Measurements from ENCODE around the gene COBLL1.

The COBLL1 gene

GRCh38 chr2:164705412-164706167 lies 136.0 kb downstream of the COBLL1 start:
- no peak for DNase-seq

- DNase-seq = no peak
Measured at GRCh38 chr2:164703915-164704706, 137.5 kb downstream of the COBLL1 start.

GRCh38 chr2:164701565-164701964 lies 140.1 kb downstream of the COBLL1 start:
- no peak for DNase-seq

- no peak for DNase-seq
Measured at GRCh38 chr2:164700390-164700789, 141.2 kb downstream of the COBLL1 start.

GRCh38 chr2:164697688-164698461 lies 143.7 kb downstream of the COBLL1 start:
- no peak for DNase-seq

- no peak for DNase-seq
Measured at GRCh38 chr2:164696634-164697033, 145.0 kb downstream of the COBLL1 start.

GRCh38 chr2:164694275-164694695 lies 147.3 kb downstream of the COBLL1 start:
- DNase-seq = no peak

- DNase-seq = no peak
Measured at GRCh38 chr2:164693834-164694233, 147.8 kb downstream of the COBLL1 start.

GRCh38 chr2:164693390-164693789 lies 148.2 kb downstream of the COBLL1 start:
- no peak for DNase-seq

- DNase-seq = no peak
Measured at GRCh38 chr2:164692958-164693357, 148.7 kb downstream of the COBLL1 start.

GRCh38 chr2:164692114-164692513 lies 149.5 kb downstream of the COBLL1 start:
- no peak for DNase-seq

- DNase-seq = no peak
Measured at GRCh38 chr2:164691346-164691887, 150.2 kb downstream of the COBLL1 start.

- DNase-seq = no peak
Measured at GRCh38 chr2:164690361-164690760, 151.3 kb downstream of the COBLL1 start.

GRCh38 chr2:164688896-164689419 lies 152.7 kb downstream of the COBLL1 start:
- no peak for DNase-seq

- DNase-seq = no peak
Measured at GRCh38 chr2:164681009-164681408, 160.6 kb downstream of the COBLL1 start.

- no peak for DNase-seq
Measured at GRCh38 chr2:164678631-164679149, 162.9 kb downstream of the COBLL1 start.

GRCh38 chr2:164677733-164678132 lies 163.9 kb downstream of the COBLL1 start:
- no peak for DNase-seq

GRCh38 chr2:164677271-164677670 lies 164.4 kb downstream of the COBLL1 start:
- no peak for DNase-seq

GRCh38 chr2:164675687-164676086 lies 165.9 kb downstream of the COBLL1 start:
- DNase-seq = no peak

GRCh38 chr2:164675027-164675426 lies 166.6 kb downstream of the COBLL1 start:
- DNase-seq = no peak

- DNase-seq = no peak
Measured at GRCh38 chr2:164671664-164672396, 169.8 kb downstream of the COBLL1 start.

GRCh38 chr2:164669291-164669690 lies 172.3 kb downstream of the COBLL1 start:
- no peak for DNase-seq
